ENCODE results near the gene RPS29.
A peak's percentile ranks its signal among the peaks of the same experiment; 100 is the strongest.

RPS29 gene

GRCh38 chr14:49566714-49567113, 19.5 kb downstream of the RPS29 start:
- DNase-seq (ENCODE audit: insufficient read length, low spot score), result no peak
- no peak for TF ChIP-seq CTCF (IDR thresholded peaks at IDR 0.05; ENCODE audit: insufficient read depth, missing control alignments)
- no peak for FAIRE-seq

- TF ChIP-seq CTCF (IDR thresholded peaks at IDR 0.05; ENCODE audit: insufficient read depth, missing control alignments), result no peak
- FAIRE-seq (no peak), DNase-seq (ENCODE audit: insufficient read length, low spot score) (no peak)
These were observed 26.0 kb downstream of the RPS29 start for GRCh38 chr14:49559979-49560768.

DNA sequence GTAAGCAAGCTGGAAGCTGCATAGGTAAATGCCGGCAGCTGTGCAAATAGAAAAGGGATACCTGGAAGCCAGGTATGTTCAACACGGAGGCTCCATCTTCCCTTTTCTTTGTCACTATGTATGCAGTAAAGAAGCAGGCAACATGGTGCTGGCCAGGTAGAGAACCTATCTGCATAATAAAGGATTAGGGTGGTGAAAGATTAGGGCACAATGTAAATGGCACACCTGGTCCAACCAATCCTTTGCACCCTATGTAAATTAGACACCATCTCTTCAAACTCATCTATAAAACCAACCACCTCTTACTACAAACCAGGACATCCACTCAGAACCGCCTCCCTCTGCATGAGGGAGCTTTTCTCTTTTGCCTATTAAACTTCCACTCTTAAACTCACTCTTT, 32.3 kb downstream of the RPS29 start:
- no peak for FAIRE-seq
- DNase-seq (ENCODE audit: insufficient read length, low spot score), result no peak

DNA sequence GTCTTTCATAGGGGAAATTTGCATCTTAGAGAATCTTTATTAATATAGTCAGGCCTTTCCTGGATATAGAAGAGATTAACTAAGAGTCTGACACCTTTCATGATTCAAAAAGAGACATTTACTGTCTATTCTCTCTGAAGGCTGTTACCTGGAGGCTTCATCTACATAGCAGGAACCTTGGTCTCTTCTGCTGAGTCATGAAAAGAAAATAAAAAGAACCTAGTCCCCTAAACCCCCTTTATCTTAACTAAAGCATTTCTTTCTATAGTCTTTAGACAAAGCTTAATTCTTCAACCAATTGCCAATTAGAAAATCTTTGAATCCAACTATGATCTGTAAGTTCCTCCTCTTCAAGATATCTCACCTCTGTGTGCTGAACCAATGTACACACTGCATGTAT, 33.1 kb downstream of the RPS29 start:
- FAIRE-seq, result no peak
- TF ChIP-seq CTCF (IDR thresholded peaks at IDR 0.05; ENCODE audit: insufficient read depth, missing control alignments), result no peak
- no peak for DNase-seq (ENCODE audit: insufficient read length, low spot score)

More for the DNA sequence above, 32.3 kb downstream of the RPS29 start:
- TF ChIP-seq CTCF (IDR thresholded peaks at IDR 0.05; ENCODE audit: insufficient read depth, missing control alignments), result no peak

GRCh38 chr14:49551569-49551968, 34.6 kb downstream of the RPS29 start:
- TF ChIP-seq CTCF (IDR thresholded peaks at IDR 0.05; ENCODE audit: insufficient read depth, missing control alignments), result no peak
- DNase-seq (ENCODE audit: insufficient read length, low spot score), result no peak
- no peak for FAIRE-seq

- FAIRE-seq (peak; percentile 68), DNase-seq (ENCODE audit: insufficient read length, low spot score) (no peak)
- peak; percentile 65 for TF ChIP-seq CTCF (IDR thresholded peaks at IDR 0.05; ENCODE audit: insufficient read depth, missing control alignments)
These were observed 35.6 kb downstream of the RPS29 start for GRCh38 chr14:49550286-49551184.

All from D721Med (cell line).